Neutrophil (primary cell): ENCODE results near the gene F7.
A peak's percentile ranks its signal among the peaks of the same experiment; 100 is the strongest.

Experiments
- H3K27ac ChIP-seq: fragments of 200-600 bp; sonication (generic); 2 replicates; pipeline ENCODE4 v1.5.1; 2016; ENCODE audit warnings: mild to moderate bottlenecking, moderate library complexity
- H3K27me3 ChIP-seq: fragments of 200-600 bp; sonication (generic); 2 replicates; pipeline ENCODE4 v1.6.0; 2016; ENCODE audit warnings: mild to moderate bottlenecking
- H3K36me3 ChIP-seq: fragments of 200-600 bp; sonication (generic); 2 replicates; pipeline ENCODE4 v1.5.1; 2017
- H3K4me1 ChIP-seq, 2 experiments: fragments of 200-600 bp in 1 of 2; sonication (generic) in 1 of 2; 1 replicate in 1 of 2; 2 replicates in 1 of 2; pipeline versions ENCODE4 v1.5.1 to v1.6.1; 2013 to 2016; ENCODE audit warnings: low read depth in 1 of 2, low read length in 1 of 2, mild to moderate bottlenecking in 1 of 2, moderate library complexity in 1 of 2; ENCODE audit not compliant: control insufficient read depth in 1 of 2, insufficient read depth in 1 of 2
- H3K4me3 ChIP-seq, 2 experiments: fragments of 200-600 bp in 1 of 2; sonication (generic) in 1 of 2; 1 replicate in 1 of 2; 2 replicates in 1 of 2; pipeline ENCODE4 v1.5.1; 2013 to 2016; ENCODE audit warnings: low read depth in 1 of 2, low read length in 1 of 2, mild to moderate bottlenecking in 1 of 2, moderate library complexity in 1 of 2
- H3K9me3 ChIP-seq: fragments of 200-600 bp; sonication (generic); 2 replicates; pipeline ENCODE4 v1.5.1; 2016
- TF ChIP-seq, protein P1 (sequence below): fragments of 200-600 bp; sonication (generic); IDR thresholded peaks from 2 replicates; pipeline ENCODE4 v1.5.1; 2016; ENCODE audit warnings: antibody characterized with exemption

The F7 gene

DNA sequence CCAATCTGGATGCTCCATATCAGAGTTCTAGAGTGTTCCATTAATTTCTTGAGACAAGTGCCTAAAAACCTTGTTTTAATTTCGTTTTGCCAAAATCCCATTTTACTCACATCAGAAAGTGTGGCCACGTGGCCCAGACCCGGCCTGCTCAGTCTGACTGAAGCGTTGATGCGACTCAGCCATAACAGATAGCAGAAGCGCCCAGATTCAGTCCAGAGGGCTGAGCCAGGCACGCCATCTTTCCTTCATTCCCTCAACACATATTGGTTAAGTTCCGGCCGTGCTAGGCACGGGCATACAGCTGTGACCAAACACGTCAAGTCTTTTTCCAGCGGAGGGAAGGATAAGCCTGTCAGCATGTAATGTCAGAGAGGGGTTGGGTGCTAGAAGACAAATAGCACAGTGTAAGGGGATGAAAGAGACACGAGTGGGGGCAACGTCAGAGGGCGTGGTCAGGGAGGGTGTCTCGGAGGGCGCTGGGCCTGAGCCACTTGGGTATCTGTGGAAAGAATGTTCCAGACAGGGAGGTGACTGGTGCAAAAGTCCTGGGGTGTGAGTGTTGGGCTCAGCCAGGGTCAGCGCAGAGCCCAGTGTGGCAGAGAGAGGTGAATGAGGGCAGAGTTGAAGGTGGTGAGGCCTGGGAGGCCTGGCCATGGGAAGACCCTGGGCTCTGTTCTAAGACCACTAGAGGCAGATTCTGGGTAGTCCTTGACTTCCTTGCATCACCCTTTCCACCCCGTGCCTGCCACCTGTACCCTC is 20.1 kb downstream of the F7 start:
- no peak overlapping the region for H3K4me3 ChIP-seq
- no peak overlapping the region for H3K27ac ChIP-seq
- H3K4me1 ChIP-seq = no peaks in the 10 kb centered on the region
- H3K27me3 ChIP-seq = peaks cover 44% of the 10 kb centered on the region
- H3K36me3 ChIP-seq = no peaks in the 10 kb centered on the region
- no peaks in the 10 kb centered on the region for H3K9me3 ChIP-seq
- TF ChIP-seq, protein P1, sequence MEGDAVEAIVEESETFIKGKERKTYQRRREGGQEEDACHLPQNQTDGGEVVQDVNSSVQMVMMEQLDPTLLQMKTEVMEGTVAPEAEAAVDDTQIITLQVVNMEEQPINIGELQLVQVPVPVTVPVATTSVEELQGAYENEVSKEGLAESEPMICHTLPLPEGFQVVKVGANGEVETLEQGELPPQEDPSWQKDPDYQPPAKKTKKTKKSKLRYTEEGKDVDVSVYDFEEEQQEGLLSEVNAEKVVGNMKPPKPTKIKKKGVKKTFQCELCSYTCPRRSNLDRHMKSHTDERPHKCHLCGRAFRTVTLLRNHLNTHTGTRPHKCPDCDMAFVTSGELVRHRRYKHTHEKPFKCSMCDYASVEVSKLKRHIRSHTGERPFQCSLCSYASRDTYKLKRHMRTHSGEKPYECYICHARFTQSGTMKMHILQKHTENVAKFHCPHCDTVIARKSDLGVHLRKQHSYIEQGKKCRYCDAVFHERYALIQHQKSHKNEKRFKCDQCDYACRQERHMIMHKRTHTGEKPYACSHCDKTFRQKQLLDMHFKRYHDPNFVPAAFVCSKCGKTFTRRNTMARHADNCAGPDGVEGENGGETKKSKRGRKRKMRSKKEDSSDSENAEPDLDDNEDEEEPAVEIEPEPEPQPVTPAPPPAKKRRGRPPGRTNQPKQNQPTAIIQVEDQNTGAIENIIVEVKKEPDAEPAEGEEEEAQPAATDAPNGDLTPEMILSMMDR = no peak

DNA sequence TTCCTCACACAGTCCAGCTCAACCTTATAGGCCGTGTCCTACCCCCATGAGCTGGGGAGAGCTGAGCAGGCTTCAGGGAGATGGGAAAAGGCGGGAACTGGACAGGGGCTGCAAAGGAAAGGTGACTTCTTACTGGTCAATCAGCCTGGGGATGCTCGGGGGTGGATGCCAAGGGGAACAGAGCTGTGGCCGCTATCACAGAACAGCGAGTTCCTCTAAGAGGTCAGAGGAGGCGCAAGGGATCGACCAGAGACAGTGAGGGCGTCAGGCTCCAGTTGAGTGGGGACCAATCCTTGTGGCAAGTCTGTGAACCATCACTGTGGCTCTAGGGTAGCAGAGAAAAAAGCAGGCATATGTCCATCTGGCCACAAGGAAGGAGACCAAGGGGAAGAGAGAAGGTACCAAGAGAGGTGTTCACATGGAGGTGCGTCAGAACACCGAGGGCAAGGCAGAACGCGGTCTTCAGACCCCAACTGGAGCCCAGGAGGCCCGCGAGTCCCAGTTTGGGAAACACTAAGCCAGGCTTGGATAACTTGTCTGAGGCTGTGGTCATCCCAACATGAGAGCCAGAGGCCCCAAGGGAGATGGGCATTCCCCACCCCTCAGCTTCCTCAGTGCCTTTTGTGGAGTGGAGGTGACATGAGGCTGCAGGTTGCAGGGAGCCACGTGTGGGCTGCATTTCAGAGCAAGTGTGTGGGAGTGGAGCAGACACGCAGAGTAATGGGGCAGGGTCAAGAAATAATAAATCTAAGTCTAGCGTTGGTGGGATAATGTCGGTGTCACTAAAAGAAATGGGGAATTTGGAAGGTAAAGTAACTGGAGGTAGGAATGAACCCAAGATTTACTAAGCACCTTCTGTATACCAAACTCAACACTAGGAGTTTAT is 20.9 kb downstream of the F7 start:
- H3K36me3 ChIP-seq = no peaks in the 10 kb centered on the region
- TF ChIP-seq, protein P1 = no peak
- no peak overlapping the region for H3K4me3 ChIP-seq
- no peak overlapping the region for H3K27ac ChIP-seq
- H3K4me1 ChIP-seq = no peaks in the 10 kb centered on the region
- peaks cover 52% of the 10 kb centered on the region for H3K27me3 ChIP-seq
- no peaks in the 10 kb centered on the region for H3K9me3 ChIP-seq

DNA sequence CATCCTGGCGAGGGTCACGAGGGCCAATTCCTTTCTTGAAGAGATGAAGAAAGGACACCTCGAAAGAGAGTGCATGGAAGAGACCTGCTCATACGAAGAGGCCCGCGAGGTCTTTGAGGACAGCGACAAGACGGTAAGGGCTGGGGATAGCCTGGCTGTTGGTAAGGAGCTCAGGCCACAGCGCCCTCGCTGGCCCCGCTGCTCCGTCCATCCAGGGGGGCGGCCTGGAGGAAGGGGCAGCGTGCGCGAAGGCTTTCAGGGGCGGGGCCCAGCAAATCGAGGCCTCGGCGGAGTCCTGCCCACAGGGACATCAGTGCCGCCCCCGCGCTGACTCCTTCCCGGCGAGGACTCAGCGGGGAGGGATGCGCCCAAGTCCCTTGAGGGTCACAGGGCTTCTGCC is 23.9 kb downstream of the F7 start:
- Histone ChIP-seq H3K9me3 (no peaks in the 10 kb centered on the region), H3K4me1 (no peaks in the 10 kb centered on the region), H3K27ac (no peak overlapping the region), H3K4me3 (no peak overlapping the region), H3K36me3 (no peaks in the 10 kb centered on the region), H3K27me3 (peaks cover 80% of the 10 kb centered on the region)
- TF ChIP-seq, protein P1 = no peak

DNA sequence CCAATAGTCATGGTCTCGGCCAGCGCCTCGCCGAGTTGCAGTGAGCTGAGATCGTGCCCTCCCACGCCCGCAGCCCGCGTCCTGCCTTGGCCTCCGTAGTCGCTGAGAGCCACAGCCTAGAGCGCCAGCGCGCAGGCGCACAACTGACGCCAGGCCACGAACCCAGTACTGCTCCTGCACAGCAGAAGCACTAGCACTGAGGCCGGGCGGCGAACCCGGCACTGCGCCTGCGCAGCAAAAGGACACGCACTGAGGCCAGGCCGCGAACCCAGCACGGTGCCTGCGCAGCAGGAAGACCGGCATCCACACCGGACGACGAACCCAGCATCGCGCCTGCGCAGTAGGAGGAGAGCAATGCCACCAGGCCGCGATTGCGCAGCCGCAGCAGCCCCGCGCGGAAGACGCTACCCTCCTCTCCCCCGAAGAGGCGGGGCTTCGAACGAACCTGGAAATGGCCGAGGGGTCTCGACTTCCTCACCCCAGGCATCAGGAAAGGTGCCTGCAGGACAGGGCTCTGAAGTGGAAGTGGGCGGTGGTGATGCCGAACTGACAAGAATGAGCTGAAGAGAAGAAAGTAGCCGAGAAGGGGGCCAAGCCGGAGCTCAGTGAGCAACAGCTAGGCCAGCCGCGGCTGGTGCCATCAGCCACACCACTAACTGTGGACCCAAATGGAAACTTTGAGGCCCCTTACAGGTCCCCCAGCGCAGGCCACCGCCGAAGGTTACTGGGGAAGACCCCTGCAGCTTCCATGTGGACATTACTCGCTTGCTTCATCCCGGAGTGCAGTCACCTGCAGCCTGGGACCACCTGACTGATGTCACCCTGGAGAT is 24.5 kb downstream of the F7 start:
- TF ChIP-seq, protein P1 = no peak
- Histone ChIP-seq H3K4me3 (peak overlapping the region in 1 of 2 experiments; percentile 30), H3K4me1 (no peaks in the 10 kb centered on the region), H3K27me3 (peaks cover 87% of the 10 kb centered on the region), H3K36me3 (no peaks in the 10 kb centered on the region), H3K9me3 (no peaks in the 10 kb centered on the region), H3K27ac (no peak overlapping the region)

DNA sequence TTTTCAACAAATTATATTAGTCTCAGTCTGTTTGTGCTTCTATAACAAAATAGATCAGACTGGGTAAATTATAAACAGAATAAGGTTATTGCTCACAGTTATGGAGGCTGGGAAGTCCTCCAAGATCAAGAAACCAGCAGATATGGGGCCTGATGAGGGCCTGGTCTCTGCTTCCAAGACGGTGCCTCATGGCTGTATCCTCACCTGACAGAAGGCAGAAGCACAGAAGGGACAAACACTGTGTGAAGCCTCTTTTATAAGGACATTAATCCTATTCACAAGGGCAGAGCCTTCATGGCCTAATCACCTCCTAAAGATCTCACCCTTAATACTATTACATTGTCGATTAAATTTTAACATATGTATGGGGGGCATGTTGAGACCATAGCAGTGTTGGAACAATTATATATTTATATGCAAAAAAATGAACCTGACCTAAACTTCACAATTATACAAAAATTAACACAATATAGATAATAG is 29.7 kb downstream of the F7 start:
- TF ChIP-seq, protein P1 = no peak
- Histone ChIP-seq H3K9me3 (no peaks in the 10 kb centered on the region), H3K4me3 (no peak overlapping the region), H3K27me3 (peaks cover 59% of the 10 kb centered on the region), H3K27ac (no peak overlapping the region), H3K36me3 (no peaks in the 10 kb centered on the region), H3K4me1 (no peaks in the 10 kb centered on the region)
